ENCODE measurements around the gene EFNA2.
A peak's percentile ranks its signal among the peaks of the same experiment; 100 is the strongest.

EFNA2 gene

DNA sequence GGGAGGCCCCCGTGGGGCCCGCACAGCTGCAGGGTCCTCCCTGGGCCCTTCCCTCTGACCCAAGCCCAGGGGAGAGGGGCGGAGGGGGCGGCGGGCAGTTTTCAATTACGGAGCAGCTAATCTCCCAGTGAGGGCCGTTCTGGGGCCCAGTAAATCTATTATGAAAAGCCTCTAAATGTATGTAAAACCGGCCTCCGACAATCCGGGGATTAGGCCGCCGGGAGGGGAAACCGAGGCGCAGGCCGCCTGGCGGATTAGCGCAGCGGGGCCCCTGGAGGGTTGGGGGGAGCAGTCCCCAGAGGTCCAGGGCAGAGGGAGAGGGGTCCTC, 25.1 kb downstream of the EFNA2 start:
- Histone ChIP-seq H2AFZ (ENCODE audit: low read depth) (no peak overlapping the region), H3K27ac (no peak overlapping the region), H3K4me1 (ENCODE audit: low read depth, poor library complexity, severe bottlenecking) (peaks cover 11% of the 10 kb centered on the region), H3K27me3 (ENCODE audit: insufficient read depth, low read depth) (peaks cover 64% of the 10 kb centered on the region), H3K79me2 (ENCODE audit: insufficient read depth, low read depth) (no peaks in the 10 kb centered on the region), H4K20me1 (ENCODE audit: insufficient read depth) (no peaks in the 10 kb centered on the region), H3K9ac (no peak overlapping the region), H3K36me3 (ENCODE audit: insufficient read depth) (no peaks in the 10 kb centered on the region), H3K4me3 (IDR thresholded peaks at IDR 0.05; ENCODE audit: insufficient read depth, low read depth, low read length) (no peak overlapping the region), H3K4me2 (no peak overlapping the region)
- TF ChIP-seq, protein P1, sequence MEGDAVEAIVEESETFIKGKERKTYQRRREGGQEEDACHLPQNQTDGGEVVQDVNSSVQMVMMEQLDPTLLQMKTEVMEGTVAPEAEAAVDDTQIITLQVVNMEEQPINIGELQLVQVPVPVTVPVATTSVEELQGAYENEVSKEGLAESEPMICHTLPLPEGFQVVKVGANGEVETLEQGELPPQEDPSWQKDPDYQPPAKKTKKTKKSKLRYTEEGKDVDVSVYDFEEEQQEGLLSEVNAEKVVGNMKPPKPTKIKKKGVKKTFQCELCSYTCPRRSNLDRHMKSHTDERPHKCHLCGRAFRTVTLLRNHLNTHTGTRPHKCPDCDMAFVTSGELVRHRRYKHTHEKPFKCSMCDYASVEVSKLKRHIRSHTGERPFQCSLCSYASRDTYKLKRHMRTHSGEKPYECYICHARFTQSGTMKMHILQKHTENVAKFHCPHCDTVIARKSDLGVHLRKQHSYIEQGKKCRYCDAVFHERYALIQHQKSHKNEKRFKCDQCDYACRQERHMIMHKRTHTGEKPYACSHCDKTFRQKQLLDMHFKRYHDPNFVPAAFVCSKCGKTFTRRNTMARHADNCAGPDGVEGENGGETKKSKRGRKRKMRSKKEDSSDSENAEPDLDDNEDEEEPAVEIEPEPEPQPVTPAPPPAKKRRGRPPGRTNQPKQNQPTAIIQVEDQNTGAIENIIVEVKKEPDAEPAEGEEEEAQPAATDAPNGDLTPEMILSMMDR (conservative IDR thresholded peaks at IDR 0.05; ENCODE audit: low read depth, low read length): no peak

DNA sequence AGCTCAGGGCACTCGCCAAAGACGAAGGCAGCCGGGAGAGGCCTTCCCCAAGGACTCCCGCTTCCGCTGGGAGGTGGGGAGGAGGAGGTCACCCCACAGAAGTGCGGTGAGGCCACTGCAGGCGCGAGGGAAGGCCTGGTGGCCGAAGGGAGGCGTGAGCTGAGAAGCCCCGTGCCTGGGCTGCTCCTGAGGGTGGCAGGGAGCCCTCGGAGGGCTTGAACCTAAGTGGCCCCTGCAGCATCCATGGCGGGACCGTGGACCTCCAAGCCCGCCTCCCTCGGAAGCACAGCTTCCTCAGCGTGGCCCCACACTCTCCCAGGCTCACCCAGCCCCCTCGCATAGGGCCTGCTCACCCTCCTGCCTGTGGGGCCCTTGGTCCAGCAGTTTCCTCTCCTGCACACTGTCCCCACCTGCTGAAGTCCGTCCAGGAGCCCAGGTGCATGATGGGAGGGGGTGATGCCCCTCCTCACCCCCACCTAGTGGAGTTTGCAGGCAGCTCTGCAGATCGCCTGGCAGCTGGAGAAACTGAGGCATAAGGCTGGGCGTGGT, 25.9 kb downstream of the EFNA2 start:
- Histone ChIP-seq H3K4me3 (IDR thresholded peaks at IDR 0.05; ENCODE audit: insufficient read depth, low read depth, low read length) (no peak overlapping the region), H3K27ac (no peak overlapping the region)

DNA sequence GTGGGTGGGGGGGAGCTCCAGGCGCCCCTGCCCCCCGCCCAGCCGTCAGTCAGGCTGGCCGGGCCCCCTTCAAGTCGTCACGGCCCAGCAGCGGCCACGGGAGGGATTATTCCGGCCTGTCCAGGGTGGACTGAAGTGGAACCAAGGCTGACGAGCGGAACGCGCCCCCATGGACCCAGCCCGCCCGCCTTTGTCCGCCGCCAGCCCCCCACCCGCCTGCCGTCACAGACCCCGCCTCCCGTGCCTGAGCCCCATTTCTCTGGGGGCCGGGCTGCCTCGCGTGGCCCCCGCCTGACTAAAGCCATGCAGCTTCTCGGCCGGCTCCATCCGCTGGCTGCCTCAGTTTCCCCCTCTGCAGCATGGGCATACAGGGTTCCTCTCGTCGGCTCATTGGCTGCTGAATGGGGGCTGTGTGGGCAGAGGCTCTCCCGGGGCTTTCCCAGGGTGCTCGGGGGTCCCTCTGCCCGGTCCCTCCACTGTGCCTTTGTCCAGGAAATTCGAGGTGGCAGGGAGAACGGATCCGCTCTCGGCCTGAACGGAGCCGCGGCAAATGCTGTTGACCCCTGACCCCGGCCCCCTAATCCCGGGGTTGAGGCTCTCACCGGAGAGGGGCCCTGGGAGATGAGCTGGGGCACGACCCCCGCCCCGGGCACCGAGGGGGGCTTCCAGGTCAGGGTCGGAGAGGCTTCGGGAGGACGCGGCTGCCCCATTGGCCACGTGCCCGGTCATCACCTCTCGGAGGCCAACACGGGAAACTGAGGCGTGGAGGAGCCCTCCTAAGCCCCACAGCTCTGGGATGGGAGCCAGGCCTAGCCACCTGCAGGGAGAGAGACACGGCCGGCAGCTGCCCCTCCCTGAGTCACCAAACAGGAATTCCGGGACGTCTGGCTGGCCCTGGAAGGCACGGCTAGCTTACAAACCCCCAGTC, 27.4 kb downstream of the EFNA2 start:
- Histone ChIP-seq H3K27ac (no peak overlapping the region), H2AFZ (ENCODE audit: low read depth) (no peak overlapping the region), H3K4me1 (ENCODE audit: low read depth, poor library complexity, severe bottlenecking) (peaks cover 11% of the 10 kb centered on the region), H3K4me2 (no peak overlapping the region), H3K36me3 (ENCODE audit: insufficient read depth) (no peaks in the 10 kb centered on the region), H3K79me2 (ENCODE audit: insufficient read depth, low read depth) (no peaks in the 10 kb centered on the region), H3K9ac (no peak overlapping the region), H3K27me3 (ENCODE audit: insufficient read depth, low read depth) (peaks cover 80% of the 10 kb centered on the region), H3K4me3 (IDR thresholded peaks at IDR 0.05; ENCODE audit: insufficient read depth, low read depth, low read length) (no peak overlapping the region), H4K20me1 (ENCODE audit: insufficient read depth) (no peaks in the 10 kb centered on the region)
- TF ChIP-seq, protein P1 (conservative IDR thresholded peaks at IDR 0.05; ENCODE audit: low read depth, low read length): no peak

More for the DNA sequence above, 25.9 kb downstream of the EFNA2 start:
- TF ChIP-seq, protein P1 (conservative IDR thresholded peaks at IDR 0.05; ENCODE audit: low read depth, low read length): no peak
- Histone ChIP-seq H3K9ac (no peak overlapping the region), H2AFZ (ENCODE audit: low read depth) (no peak overlapping the region), H3K27me3 (ENCODE audit: insufficient read depth, low read depth) (peaks cover 71% of the 10 kb centered on the region), H3K79me2 (ENCODE audit: insufficient read depth, low read depth) (no peaks in the 10 kb centered on the region), H3K4me2 (peak overlapping the region; percentile 7; the same call in 1 of the 2 replicates), H3K4me1 (ENCODE audit: low read depth, poor library complexity, severe bottlenecking) (peaks cover 11% of the 10 kb centered on the region), H4K20me1 (ENCODE audit: insufficient read depth) (no peaks in the 10 kb centered on the region), H3K36me3 (ENCODE audit: insufficient read depth) (no peaks in the 10 kb centered on the region)

DNA sequence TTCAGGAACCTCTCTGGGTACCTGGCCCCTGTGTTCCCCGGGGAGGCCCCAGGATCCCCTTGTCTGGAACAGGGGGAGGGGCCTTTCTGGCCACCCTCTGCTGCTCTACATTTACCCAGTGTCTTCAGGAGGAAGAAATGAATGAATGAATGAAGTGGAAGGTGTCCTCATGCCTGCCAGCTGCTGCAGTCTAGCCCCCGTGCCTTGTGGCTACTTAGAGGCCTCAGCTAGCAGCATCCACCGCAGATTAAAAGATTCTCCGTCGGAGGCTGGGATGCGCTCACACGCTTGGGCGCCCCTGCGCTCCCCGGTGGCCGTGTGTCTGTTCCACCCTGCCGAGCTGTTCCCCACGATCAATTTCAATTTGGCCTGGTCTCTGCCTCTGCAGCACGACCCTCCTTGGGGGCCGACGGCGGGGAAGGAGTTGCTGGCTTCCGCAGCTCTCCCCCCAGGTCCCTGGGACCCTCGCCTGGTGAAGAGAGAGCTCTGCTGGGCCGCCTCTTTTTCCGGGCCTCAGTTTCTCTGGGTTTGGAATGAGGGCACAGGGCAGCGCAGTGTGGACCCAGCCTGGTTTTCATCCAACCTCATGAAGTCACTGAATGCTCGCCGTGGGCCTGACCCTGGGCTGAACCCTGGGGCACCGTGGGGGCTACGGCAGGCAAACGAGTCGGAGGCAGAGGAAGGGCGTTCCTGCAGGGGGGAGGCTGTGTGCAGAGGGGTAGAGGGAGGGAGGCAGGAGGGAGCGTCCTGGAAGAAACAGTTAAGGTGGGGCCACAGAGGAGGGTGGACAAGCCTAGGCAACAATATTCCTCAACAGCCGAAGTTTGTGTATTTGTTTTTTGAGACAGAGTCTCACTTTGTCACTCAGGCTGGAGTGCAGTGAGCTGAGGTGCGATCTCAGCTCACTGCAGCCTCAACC, 28.3 kb downstream of the EFNA2 start:
- no peak overlapping the region for H2AFZ ChIP-seq (ENCODE audit: low read depth)
- TF ChIP-seq, protein P1 (conservative IDR thresholded peaks at IDR 0.05; ENCODE audit: low read depth, low read length): no peak
- H3K27ac ChIP-seq: no peak overlapping the region
- no peak overlapping the region for H3K4me2 ChIP-seq
- H4K20me1 ChIP-seq (ENCODE audit: insufficient read depth): no peaks in the 10 kb centered on the region
- no peak overlapping the region for H3K9ac ChIP-seq
- H3K4me1 ChIP-seq (ENCODE audit: low read depth, poor library complexity, severe bottlenecking): peaks cover 15% of the 10 kb centered on the region
- no peaks in the 10 kb centered on the region for H3K36me3 ChIP-seq (ENCODE audit: insufficient read depth)
- no peak overlapping the region for H3K4me3 ChIP-seq (IDR thresholded peaks at IDR 0.05; ENCODE audit: insufficient read depth, low read depth, low read length)
- H3K27me3 ChIP-seq (ENCODE audit: insufficient read depth, low read depth): peaks cover 82% of the 10 kb centered on the region
- no peaks in the 10 kb centered on the region for H3K79me2 ChIP-seq (ENCODE audit: insufficient read depth, low read depth)

All from KMS-11 (cell line).